Mucosa of stomach (tissue), 1 donor: ENCODE results near the gene HTRA2.

ENCODE experiments used
- H3K27me3 ChIP-seq: one replicate; pipeline ENCODE4 v1.7.0; 2013; ENCODE audit warnings: mild to moderate bottlenecking, low read length; ENCODE audit not compliant: control insufficient read depth, insufficient read depth
- H3K36me3 ChIP-seq: one replicate; pipeline ENCODE4 v1.7.0; 2013; ENCODE audit warnings: low read length; ENCODE audit not compliant: control insufficient read depth, insufficient read depth
- H3K4me1 ChIP-seq: one replicate; pipeline ENCODE4 v1.7.0; 2013; ENCODE audit warnings: mild to moderate bottlenecking, low read length; ENCODE audit not compliant: control insufficient read depth, insufficient read depth
- H3K4me3 ChIP-seq: one replicate; pipeline ENCODE4 v1.7.0; 2013; ENCODE audit warnings: low read length
- H3K9ac ChIP-seq: one replicate; pipeline ENCODE4 v1.7.0; 2013; ENCODE audit warnings: mild to moderate bottlenecking, low read length, moderate library complexity
- H3K9me3 ChIP-seq: one replicate; pipeline ENCODE4 v1.7.0; 2013; ENCODE audit warnings: mild to moderate bottlenecking, low read length, moderate library complexity; ENCODE audit not compliant: control insufficient read depth
- donor health status: Pancreatic carcinoma.

HTRA2 gene

GRCh38 chr2:74528600-74529356 is 955 bp upstream of the HTRA2 start:
- Histone ChIP-seq H3K9ac (peak overlapping the region; percentile 94), H3K4me1 (peaks cover 31% of the 10 kb centered on the region), H3K9me3 (no peaks in the 10 kb centered on the region), H3K36me3 (peaks cover 16% of the 10 kb centered on the region), H3K4me3 (peak overlapping the region; percentile 95), H3K27me3 (no peaks in the 10 kb centered on the region)

DNA sequence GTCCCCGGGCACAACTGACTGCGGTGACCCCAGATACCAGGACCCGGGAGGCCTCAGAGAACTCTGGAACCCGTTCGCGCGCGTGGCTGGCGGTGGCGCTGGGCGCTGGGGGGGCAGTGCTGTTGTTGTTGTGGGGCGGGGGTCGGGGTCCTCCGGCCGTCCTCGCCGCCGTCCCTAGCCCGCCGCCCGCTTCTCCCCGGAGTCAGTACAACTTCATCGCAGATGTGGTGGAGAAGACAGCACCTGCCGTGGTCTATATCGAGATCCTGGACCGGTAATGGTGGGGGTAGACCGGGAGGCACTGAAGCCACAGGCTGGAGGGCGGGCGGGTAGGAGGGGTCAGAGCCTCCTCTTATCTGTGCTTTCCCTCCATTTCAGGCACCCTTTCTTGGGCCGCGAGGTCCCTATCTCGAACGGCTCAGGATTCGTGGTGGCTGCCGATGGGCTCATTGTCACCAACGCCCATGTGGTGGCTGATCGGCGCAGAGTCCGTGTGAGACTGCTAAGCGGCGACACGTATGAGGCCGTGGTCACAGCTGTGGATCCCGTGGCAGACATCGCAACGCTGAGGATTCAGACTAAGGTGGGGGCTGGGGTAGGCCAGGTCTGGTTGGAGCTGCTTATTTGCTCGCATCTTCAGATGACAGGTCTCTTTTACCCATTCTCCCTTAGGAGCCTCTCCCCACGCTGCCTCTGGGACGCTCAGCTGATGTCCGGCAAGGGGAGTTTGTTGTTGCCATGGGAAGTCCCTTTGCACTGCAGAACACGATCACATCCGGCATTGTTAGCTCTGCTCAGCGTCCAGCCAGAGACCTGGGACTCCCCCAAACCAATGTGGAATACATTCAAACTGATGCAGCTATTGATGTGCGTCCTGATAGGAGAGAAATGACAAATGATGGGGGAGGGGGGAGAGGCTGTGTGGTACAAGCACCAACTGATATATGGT is 780 bp downstream of the HTRA2 start:
- Histone ChIP-seq H3K4me1 (peaks cover 27% of the 10 kb centered on the region), H3K27me3 (no peaks in the 10 kb centered on the region), H3K9me3 (no peaks in the 10 kb centered on the region), H3K36me3 (peaks cover 16% of the 10 kb centered on the region), H3K4me3 (peak overlapping the region; percentile 64), H3K9ac (peak overlapping the region; percentile 94)

- Histone ChIP-seq H3K9me3 (no peaks in the 10 kb centered on the region), H3K4me1 (peaks cover 25% of the 10 kb centered on the region), H3K36me3 (peaks cover 13% of the 10 kb centered on the region), H3K27me3 (no peaks in the 10 kb centered on the region), H3K4me3 (no peak overlapping the region), H3K9ac (no peak overlapping the region)
Measured at GRCh38 chr2:74531666-74532065, 1.9 kb downstream of the HTRA2 start.

GRCh38 chr2:74532222-74532621 is 2.5 kb downstream of the HTRA2 start:
- Histone ChIP-seq H3K9ac (no peak overlapping the region), H3K36me3 (peaks cover 8% of the 10 kb centered on the region), H3K4me1 (peaks cover 25% of the 10 kb centered on the region), H3K27me3 (no peaks in the 10 kb centered on the region), H3K9me3 (no peaks in the 10 kb centered on the region), H3K4me3 (no peak overlapping the region)

GRCh38 chr2:74533464-74533863 is 3.7 kb downstream of the HTRA2 start:
- H3K4me3 ChIP-seq, result no peak overlapping the region
- no peaks in the 10 kb centered on the region for H3K27me3 ChIP-seq
- H3K9me3 ChIP-seq, result no peaks in the 10 kb centered on the region
- H3K36me3 ChIP-seq, result no peaks in the 10 kb centered on the region
- no peak overlapping the region for H3K9ac ChIP-seq
- H3K4me1 ChIP-seq, result peaks cover 16% of the 10 kb centered on the region

DNA sequence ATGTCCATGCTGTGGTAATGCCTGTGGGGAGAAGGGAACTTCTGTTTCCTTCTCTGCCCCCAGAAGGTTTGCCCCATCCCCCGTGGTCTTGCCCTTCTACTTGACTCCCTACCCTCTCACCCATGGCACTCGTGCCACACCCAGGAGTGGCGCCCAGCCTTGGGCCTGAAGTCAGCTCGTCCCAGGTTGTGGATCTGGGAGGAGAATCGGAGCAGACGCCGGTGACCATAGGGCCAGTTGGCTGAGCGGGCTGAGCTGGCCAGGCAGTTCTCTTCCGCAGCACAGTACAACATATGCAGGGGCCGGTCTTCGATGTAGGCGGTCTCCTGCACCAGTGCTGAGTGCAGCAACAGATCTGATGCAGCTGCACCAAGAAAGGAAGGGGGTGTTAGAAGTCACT is 4.7 kb downstream of the HTRA2 start:
- no peaks in the 10 kb centered on the region for H3K9me3 ChIP-seq
- no peaks in the 10 kb centered on the region for H3K36me3 ChIP-seq

GRCh38 chr2:74535440-74535965 is 5.8 kb downstream of the HTRA2 start:
- Histone ChIP-seq H3K36me3 (no peaks in the 10 kb centered on the region), H3K27me3 (no peaks in the 10 kb centered on the region), H3K9me3 (no peaks in the 10 kb centered on the region), H3K9ac (no peak overlapping the region), H3K4me1 (peaks cover 11% of the 10 kb centered on the region), H3K4me3 (no peak overlapping the region)

More for the DNA sequence above, 4.7 kb downstream of the HTRA2 start:
- Histone ChIP-seq H3K4me1 (peaks cover 11% of the 10 kb centered on the region), H3K9ac (no peak overlapping the region), H3K27me3 (no peaks in the 10 kb centered on the region), H3K4me3 (no peak overlapping the region)

- Histone ChIP-seq H3K9ac (no peak overlapping the region), H3K4me3 (no peak overlapping the region), H3K9me3 (no peaks in the 10 kb centered on the region), H3K36me3 (no peaks in the 10 kb centered on the region), H3K4me1 (peaks cover 3% of the 10 kb centered on the region), H3K27me3 (no peaks in the 10 kb centered on the region)
Measured at GRCh38 chr2:74536166-74536950, 6.6 kb downstream of the HTRA2 start.

- H3K27me3 ChIP-seq, result no peaks in the 10 kb centered on the region
- H3K9ac ChIP-seq, result no peak overlapping the region
- H3K4me3 ChIP-seq, result no peak overlapping the region
- H3K9me3 ChIP-seq, result no peaks in the 10 kb centered on the region
- H3K36me3 ChIP-seq, result no peaks in the 10 kb centered on the region
- H3K4me1 ChIP-seq, result no peaks in the 10 kb centered on the region
Measured at GRCh38 chr2:74537140-74537539, 7.4 kb downstream of the HTRA2 start.

GRCh38 chr2:74538881-74539339 is 9.2 kb downstream of the HTRA2 start:
- Histone ChIP-seq H3K9me3 (no peaks in the 10 kb centered on the region), H3K4me1 (no peaks in the 10 kb centered on the region), H3K9ac (no peak overlapping the region), H3K4me3 (no peak overlapping the region), H3K36me3 (no peaks in the 10 kb centered on the region), H3K27me3 (no peaks in the 10 kb centered on the region)

DNA sequence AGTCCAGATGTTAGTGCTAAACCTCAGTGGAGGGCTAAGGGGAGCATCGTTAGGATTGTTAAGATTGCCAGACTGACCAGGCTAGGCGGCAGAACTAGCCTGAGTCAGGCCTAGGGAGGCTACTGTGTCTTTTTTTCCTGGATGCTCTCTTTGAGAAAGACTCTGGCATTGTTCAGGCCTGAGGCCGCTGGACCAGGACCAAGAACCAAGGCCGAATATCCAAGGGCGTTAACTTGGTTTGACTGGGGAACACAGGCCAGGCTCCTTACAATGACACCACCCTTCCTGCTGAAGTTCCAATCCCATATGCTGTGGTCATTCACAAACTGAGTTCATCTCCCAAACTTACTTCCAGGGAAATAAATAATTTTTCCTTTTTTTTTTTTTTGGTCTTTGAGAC is 10.6 kb downstream of the HTRA2 start:
- Histone ChIP-seq H3K36me3 (no peaks in the 10 kb centered on the region), H3K9ac (no peak overlapping the region), H3K27me3 (no peaks in the 10 kb centered on the region), H3K9me3 (no peaks in the 10 kb centered on the region), H3K4me3 (no peak overlapping the region), H3K4me1 (no peaks in the 10 kb centered on the region)
